ENCODE data around the gene ABLIM3.

ABLIM3 gene

GRCh38 chr5:149284501-149284900 is 143.2 kb downstream of the ABLIM3 start:
- no peak for DNase-seq

GRCh38 chr5:149285153-149285552 is 143.9 kb downstream of the ABLIM3 start:
- DNase-seq, result no peak

- no peak for DNase-seq
Observed at GRCh38 chr5:149288436-149288835, 147.1 kb downstream of the ABLIM3 start.

- no peak for DNase-seq
Observed at GRCh38 chr5:149289301-149289700, 148.0 kb downstream of the ABLIM3 start.

- no peak for DNase-seq
Observed at GRCh38 chr5:149294872-149295829, 153.9 kb downstream of the ABLIM3 start.

GRCh38 chr5:149297340-149298025 is 156.2 kb downstream of the ABLIM3 start:
- no peak for DNase-seq

- no peak for DNase-seq
Observed at GRCh38 chr5:149298163-149298562, 156.9 kb downstream of the ABLIM3 start.

GRCh38 chr5:149298842-149299404 is 157.6 kb downstream of the ABLIM3 start:
- no peak for DNase-seq

- DNase-seq, result no peak
Observed at GRCh38 chr5:149299451-149300054, 158.3 kb downstream of the ABLIM3 start.

GRCh38 chr5:149300441-149300840 is 159.1 kb downstream of the ABLIM3 start:
- DNase-seq, result no peak

GRCh38 chr5:149301049-149301743 is 159.9 kb downstream of the ABLIM3 start:
- no peak for DNase-seq

GRCh38 chr5:149301744-149302380 is 160.6 kb downstream of the ABLIM3 start:
- no peak for DNase-seq

- DNase-seq, result no peak
Observed at GRCh38 chr5:149302641-149303040, 161.3 kb downstream of the ABLIM3 start.

GRCh38 chr5:149303210-149303609 is 161.9 kb downstream of the ABLIM3 start:
- DNase-seq, result no peak

- DNase-seq, result no peak
Observed at GRCh38 chr5:149304195-149305078, 163.1 kb downstream of the ABLIM3 start.

GRCh38 chr5:149309354-149309753 is 168.1 kb downstream of the ABLIM3 start:
- no peak for DNase-seq
